HEK293 (cell line): ENCODE measurements around the gene IL16.

Experiments
- AEBP2 ChIP-seq: fragments of 450-650 bp; formaldehyde crosslinking; IDR thresholded peaks from 2 replicates; pipeline ENCODE4 v1.5.1; 2016; ENCODE audit warnings: missing biosample characterization, missing genetic modification characterization, borderline replicate concordance
- CTCF ChIP-seq: fragments of 450-650 bp; formaldehyde crosslinking; IDR thresholded peaks from 2 replicates; pipeline ENCODE4 v1.5.1; 2016; ENCODE audit warnings: missing biosample characterization, missing genetic modification characterization
- SP7 ChIP-seq: fragments of 450-650 bp; formaldehyde crosslinking; IDR thresholded peaks from 2 replicates; pipeline ENCODE4 v1.5.1; 2016; ENCODE audit warnings: missing biosample characterization, missing genetic modification characterization
- ZNF423 ChIP-seq: fragments of 450-650 bp; formaldehyde crosslinking; IDR thresholded peaks from 2 replicates; pipeline ENCODE4 v1.5.1; 2016; ENCODE audit warnings: missing biosample characterization, missing genetic modification characterization
- ZNF549 ChIP-seq: fragments of 450-650 bp; IDR thresholded peaks from 2 replicates; pipeline ENCODE4 v1.5.1; 2018; ENCODE audit warnings: missing biosample characterization, missing genetic modification characterization, mild to moderate bottlenecking, inconsistent platforms, moderate library complexity
- ZNF580 ChIP-seq: fragments of 450-650 bp; formaldehyde crosslinking; IDR thresholded peaks from 2 replicates; pipeline ENCODE4 v1.5.1; 2016; ENCODE audit warnings: missing biosample characterization, missing genetic modification characterization
- ZNF660 ChIP-seq: fragments of 450-650 bp; IDR thresholded peaks from 2 replicates; pipeline ENCODE4 v1.5.1; 2018; ENCODE audit warnings: missing biosample characterization, mild to moderate bottlenecking, missing genetic modification characterization

GRCh38 chr15:81275711-81276392 is 79.2 kb downstream of the IL16 start:
- TF ChIP-seq CTCF (tag by site-specific recombination) (no peak), ZNF660 (no peak), SP7 (no peak), ZNF580 (tag by site-specific recombination) (no peak), AEBP2 (tag by site-specific recombination) (no peak), ZNF423 (tag by site-specific recombination) (no peak), ZNF549 (tag by site-specific recombination) (no peak)
